Activated T-helper 1 cell treated with anti-CD3 and anti-CD28 coated beads, Interleukin-2, amount 50 U/mL, for 16 hours (primary cell): ENCODE measurements around the gene CDH24.
"Not testable (repeated sequence)": the region's sequence is repeated elsewhere in the genome, so short reads cannot be mapped to it uniquely, and the experiment has no call there.

Experiments
- DNase-seq, 2 donors: peaks; one replicate each; pipeline ENCODE4 v3.0.0-alpha.2; 2020; ENCODE audit warnings: low read depth in 1 of 2, low spot score in 1 of 2

CDH24 gene

DNA sequence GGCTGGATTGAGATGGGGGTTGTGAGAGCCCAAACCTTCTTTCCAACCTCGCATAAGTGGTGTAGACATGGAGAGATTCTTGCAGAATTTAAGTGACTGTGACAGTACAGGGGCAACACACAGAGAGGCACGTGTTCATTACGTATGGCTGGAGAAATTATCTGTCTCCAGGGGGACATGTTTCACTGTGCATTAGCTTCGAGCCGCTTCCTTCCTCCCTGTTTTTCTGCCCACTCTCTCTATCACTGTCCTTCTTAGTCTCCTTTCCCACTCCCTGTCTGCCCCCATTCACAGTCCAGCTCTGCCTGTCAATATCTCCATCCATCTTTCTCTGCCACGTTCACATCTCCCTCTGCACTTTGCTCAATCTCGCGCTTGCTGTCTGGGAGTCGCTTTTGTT lies 35.9 kb downstream of the CDH24 start:
- no peak for DNase-seq

DNA sequence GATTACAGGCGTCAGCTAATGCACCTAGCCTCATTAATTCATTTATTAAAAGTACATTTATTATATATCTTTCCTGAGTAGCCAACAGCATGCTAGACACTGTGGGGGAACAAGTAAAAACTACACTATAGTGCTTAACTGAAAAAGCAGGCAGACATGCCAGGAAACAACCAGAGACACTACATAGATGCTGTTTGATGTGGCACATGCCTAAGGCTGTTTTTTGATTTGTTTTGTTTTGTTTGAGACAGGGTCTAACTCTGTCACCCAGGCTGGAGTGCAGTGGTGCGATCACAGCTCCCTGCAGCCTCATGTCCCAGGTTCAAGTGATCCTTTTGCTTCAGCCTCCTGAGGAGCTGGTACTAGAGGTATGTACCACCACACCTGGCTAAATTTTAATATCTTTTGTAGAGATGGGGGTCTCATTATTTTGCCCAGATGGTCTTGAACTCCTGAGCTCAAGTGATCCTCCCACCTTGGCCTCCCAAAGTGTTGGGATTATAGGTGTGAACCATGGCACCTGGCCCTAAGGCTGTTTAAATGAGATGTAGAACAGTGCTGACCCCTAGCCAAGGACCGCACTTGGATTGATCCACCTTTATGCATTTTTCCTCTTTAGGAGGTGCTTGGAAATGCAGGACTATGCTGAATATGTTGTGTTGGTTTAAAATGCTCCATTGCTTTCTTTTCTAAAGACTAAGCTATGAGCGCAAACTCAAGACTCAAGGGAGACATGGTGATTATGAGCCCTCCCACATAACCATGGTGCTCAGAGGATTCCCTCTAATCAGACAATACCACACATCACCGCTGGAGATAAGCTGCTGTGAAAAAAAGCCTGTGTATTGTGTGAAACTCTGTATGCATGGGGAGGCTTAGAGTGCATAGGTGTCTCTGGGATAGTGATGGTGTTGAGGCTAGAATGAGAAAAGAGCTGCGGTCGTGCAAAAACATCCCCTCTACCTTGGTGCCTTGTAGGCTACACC lies 36.9 kb downstream of the CDH24 start:
- DNase-seq: no peak

DNA sequence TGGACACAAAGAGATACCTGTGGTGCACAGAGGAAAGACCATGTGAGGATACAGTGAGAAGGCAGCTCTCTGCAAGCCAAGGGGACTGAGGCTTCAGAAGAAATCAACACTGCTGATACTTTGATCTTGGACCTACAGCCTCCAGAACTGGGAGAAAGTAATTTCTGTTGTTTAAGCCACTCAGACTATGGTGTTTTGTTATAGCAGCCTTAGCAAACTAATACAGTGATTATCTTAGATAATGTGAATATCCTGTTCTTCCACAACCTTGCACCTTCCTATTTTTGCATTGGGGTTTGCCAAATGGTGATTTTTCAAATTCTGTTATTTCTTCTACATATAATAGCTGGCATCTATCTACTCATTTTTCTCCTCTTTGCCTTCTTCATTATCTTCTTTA lies 39.2 kb downstream of the CDH24 start:
- no peak for DNase-seq

DNA sequence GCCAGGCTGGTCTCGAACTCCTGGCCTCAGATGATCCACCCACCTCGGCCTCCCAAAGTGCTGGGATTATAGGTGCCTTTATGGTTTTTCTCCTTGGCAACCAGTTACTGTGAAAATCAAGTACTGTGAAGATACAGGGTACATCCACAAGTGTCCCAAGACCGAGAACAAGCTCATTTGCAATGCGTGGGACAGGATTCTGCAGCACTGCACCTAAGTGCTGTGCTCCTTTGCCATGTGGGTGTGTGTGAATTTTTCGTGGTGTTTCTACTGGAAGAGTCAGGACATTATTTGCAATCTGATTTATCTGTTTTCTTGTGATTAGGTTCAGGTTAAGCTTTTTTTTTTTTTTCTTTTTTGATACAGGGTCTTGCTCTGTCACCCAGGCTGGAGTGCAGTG lies 40.2 kb downstream of the CDH24 start:
- no peak for DNase-seq

DNA sequence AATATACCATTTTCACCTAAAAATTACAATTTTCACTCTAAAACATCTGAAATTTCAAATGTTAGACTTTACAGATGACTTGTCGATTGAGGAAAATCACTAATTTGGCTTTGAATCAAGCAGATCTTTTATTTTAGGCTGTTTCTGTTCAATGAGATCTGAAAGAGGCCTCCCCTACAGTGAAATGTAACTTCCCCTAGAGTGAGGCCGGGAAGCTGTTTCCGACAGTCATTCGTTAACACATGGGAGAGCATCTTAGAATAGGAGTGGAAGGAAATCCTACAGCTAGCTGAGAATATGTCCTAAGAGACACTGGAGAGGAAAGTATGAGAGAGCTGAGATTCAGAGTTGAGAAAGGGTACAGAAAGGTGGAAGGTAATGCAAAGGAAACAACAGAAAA lies 41.7 kb downstream of the CDH24 start:
- no peak for DNase-seq

DNA sequence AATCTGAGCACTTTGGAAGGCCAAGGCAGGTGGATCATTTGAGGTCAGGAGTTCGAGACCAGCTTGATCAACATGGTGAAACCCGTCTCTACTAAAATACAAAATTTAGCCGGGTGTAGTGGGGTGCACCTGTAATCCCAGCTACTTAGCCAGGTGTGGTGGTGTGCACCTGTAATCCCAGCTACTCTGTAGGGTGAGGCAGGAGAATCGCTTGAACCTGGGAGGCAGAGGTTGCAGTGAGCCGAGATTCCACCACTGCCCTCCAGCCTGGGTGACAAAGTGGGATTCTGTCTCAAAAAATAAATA lies 43.6 kb downstream of the CDH24 start:
- DNase-seq: not testable (repeated sequence)

DNA sequence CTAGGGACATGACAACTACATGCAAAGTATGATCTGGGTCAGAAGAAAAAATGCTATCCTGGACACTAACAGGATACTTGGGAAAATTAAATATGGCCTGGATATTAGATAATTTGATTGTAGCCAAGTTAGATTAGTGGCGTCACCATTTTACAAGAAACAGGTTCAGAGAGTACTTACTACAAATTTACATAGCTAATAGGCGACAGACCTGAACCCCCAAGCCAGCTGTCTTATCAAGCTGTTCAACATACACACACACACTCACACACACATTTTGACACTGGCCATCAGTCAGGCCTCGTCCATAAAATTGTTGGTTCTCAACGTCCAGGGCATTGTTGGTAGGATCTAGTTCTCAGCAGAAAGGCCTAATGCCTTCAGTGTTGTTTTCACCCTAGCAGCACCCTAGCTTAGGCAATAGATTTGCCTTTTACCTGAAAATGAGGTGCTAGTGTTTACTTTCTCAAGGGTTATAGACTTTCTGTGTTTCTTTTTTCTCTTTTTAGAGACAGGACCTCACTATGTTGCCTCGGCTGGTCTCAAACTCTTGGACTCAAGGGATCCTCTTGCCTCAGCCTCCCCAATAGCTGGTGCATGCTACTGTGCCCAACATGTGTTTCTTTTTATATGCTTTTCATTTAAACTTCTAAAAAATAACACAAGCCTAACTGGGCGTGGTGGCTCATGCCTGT lies 44.1 kb downstream of the CDH24 start:
- no peak for DNase-seq

DNA sequence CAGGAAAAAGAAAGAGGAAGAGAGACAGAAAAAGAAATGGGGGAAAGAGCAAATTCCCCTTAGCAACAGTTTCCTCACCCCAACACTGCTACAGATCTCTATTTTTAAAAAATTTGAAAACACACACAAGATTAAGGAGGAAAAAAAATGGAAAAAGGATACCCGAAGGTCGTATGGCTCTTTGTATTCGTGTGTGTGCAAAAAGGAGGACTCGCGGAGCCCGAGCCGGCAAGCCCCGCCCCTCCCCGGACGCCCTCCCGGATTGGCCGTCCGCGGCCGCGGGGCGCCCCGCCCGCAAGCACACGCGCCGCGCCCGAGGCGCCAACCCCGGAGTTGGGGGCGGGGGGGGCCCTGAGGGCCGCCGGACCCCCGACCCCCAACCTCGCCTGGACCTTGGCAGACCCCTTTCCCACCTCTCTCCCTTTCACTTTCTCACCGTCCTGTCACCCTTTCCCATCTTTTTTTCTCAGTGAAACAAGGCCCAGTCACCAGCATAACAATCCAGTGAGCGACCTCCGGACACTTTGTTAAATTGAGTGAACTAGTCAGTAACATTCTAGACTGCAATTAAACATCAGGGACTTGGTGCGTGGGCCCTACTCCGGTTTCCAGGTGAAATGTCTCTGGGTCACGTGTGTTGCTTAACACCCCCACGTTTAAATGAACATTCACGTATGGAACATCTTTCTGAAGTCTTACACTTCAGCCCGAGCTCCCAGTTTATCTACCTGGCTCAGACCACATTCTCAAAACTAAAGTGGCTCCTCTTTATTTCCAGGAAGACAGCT lies 47.2 kb downstream of the CDH24 start, which contains the start of gene C14orf93:
C14orf93 (minus strand) TSS at position 205 of the 788 bp plus-strand sequence. CDS start 11,120 bp downstream, outside the sequence.
- DNase-seq: peak; percentile 49 to 70

DNA sequence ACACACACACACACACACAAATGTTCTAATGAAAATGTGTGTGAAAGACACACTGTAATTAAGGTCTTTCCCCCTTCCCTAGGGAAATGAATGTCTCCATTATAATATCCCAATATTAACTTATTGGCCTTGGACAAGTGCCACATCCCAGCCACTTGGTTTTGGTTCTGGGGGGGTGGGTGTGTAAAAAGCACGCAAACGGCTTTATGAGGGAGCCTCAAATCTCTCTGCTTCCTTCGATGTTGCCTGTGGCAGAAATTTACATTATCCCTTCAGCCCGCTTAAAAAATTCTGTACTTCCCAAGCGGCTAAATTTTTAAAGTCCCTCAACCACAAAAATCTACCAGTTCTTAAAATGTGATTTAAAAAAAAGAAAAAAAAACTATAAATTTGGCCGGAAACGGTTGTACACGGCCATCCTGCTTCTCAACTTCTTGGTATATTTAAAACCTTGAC lies 47.8 kb downstream of the CDH24 start:
- no peak for DNase-seq

DNA sequence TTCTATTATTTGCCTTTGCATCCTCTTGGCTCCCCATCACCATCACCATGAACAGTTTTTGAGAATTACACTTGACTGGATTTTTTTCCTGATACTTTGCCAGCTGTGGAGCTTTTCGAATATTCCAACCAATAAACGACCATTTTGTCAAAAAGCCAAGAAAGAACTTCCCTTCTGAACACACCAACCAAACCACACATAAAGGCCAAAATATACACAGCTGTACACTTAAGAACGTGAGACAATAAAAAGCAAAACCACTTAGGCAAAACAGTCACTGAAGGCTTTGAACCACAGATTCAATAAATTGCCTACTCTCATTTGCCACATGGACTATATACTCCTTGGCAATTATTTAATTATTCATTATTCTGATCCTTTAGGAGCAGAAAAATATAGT lies 48.5 kb downstream of the CDH24 start:
- DNase-seq: no peak

DNA sequence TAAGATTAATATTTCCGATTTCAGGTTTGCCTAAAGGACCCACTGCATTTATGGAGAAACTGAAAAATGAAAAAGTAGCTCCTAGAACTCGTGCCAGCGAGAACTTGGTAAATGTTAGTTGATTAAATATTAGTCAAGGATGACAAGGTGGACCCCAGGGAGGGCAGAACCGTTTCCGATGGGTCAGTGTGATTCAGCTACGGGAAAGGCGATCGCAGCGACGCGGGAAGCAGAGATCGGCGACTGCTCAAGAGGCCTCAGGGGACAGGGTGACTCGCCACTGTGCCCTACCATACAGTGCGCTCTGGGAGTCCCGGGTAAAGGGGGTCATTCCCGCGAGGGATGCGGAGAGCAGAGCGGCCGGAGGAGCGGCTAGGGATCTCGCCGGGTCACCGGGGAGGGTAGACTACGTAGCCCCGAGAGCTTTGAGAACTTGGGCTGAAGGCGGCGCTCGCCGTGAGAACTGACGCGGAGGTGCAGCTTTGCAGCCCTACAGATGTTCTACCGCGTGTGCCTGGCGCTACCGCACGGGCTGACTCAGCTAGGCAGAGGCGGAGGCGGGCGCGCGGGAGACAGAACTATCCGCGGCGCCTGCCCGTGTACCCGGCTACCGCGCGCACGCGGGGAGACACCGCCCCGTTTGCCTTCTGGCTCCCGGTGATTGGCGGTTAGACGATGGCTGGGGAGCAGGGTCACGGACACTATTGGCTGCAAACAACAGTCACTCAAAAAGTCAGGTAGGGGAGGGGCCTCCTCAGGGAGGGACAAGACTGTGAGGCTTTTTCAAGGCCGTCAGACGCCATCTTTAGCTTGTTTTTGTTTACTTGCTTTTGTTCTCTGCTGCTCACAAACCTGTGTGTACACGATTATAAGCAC lies 50.5 kb downstream of the CDH24 start:
- peak; percentile 88 to 95 for DNase-seq

DNA sequence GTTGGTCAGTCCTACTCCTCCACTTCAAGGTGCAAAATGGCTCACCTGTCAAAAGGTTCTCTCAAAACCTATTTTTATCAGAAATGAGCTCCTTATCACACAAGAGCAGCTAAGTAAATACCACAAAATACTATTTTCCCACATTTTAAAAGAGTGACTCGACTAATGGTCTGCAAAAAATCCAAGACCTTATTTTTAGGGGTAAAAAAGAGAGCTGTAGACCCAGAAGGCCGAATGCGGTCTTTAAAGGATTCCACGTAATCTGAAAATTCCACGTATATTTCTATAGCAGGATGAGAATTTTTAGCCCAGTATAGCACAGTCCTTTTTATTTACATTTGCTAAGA lies 51.2 kb downstream of the CDH24 start:
- DNase-seq: no peak

DNA sequence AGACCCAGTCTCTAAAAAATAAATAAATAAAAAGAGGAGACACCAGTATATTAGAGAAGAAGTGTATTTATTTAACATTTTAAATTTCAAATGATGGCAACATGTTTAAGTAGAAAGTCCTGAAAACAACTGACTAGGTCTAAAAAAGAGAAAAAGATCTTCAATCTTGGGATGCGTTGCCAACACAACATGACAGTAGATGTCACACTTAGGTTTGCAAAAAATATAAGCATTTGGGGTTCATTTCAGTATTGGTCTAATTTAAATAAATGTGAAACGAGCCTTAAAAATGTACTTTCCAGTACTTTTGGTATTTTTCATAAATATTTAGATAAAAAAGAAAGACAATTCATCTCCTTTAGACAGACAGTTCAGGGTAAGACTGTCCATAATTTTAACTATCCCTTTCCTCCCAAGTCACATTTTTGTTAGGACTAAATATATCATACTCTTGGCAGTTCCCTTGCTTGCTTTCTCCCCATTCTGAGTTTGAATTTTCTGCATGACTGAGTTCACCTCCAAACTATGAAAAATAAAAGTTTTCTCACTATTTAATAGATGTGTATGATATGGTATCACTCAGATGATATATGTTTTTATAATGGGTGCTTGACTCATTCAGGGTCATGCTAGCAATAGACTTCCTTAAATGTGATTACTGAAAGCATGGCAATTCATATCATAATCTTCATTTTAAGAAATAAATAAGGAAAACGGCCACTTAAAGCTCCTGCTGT lies 51.7 kb downstream of the CDH24 start:
- no peak for DNase-seq

DNA sequence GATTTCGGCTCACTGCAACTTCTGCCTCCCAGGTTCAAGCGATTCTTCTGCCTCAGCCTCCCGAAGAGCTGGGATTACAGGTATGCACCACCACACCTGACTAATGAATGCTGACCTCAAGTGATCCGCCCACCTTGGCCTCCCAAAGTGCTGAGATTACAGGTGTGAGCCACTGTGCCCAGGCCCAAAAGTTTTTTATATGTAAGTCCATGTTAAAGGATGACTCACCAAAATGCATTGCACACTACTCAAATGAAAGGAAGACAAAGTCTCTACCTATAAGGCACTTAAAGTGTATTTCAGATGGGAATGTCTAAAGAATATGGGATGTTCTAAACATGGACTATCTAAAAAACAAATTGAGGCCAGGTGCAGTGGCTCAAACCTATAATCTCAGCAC lies 53.0 kb downstream of the CDH24 start:
- not testable (repeated sequence) for DNase-seq

DNA sequence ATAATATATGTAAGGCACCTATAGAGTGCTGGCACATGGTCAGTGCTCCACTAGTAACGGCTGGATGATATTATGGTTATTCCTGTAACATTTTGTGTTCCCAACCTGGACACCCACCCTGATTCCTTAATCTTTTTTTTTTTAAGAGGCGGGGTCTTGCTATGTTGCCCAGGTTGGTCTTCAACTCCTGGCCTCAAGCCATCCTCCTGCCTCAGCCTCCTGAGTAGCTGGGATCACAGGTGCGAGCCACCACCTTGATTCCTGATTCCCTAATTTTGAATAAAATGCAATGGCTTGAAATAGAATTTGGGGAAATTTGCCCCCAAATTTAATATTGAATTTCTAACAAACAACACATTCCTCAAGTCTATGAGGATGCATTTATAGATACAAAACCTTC lies 54.7 kb downstream of the CDH24 start:
- DNase-seq: no peak

DNA sequence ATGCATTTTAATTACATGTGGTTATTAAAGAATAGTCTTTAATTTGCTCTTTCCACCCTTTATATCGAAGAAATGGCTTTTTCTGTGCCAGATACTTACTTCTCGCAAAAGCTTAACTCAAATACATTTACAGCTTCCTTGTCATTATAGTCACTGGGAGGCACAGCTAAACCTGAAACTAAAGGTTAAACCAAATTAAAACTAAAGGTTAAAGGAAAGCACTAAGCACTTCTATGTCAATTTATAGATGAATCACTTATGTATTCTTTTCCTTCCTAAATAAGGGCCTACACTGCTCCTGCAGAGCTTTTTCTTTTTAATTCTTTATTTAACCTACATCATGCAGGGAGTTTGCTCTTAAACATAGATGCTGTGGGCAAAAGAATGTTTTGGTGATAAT lies 56.5 kb downstream of the CDH24 start:
- DNase-seq: no peak

DNA sequence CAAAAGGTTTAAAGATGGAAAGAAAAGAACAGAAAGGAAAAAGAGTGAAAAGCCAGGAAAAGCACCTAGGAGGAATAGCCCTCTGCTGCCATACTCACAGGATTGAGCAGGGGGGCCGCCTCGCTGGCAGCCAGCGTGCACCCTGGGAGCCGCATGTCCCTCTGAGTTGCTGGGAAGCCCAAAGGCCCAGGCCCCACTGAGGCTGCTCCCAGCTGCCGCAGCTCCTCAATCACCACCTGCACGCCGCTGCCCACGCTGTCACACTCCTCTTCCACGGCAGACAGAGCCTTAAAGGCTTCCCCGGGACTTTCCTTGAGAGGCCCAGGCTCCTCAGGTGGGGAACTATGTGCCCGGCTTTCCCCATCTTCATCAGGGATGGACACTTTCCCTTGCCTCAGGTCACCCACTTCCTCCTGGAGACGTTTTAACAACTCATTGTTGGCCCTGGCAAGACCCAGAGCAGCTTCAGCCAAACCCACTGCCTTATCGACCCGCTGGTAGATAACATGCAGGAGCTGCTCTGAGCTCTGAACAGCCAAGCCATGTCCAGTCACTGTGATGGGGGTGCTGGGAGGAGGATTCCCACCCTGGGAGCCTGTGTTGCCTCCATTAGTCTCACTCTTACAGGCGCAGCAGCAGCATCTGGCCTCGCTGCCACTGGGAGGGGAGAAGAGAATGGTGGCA lies 58.8 kb downstream of the CDH24 start:
- DNase-seq: no peak

DNA sequence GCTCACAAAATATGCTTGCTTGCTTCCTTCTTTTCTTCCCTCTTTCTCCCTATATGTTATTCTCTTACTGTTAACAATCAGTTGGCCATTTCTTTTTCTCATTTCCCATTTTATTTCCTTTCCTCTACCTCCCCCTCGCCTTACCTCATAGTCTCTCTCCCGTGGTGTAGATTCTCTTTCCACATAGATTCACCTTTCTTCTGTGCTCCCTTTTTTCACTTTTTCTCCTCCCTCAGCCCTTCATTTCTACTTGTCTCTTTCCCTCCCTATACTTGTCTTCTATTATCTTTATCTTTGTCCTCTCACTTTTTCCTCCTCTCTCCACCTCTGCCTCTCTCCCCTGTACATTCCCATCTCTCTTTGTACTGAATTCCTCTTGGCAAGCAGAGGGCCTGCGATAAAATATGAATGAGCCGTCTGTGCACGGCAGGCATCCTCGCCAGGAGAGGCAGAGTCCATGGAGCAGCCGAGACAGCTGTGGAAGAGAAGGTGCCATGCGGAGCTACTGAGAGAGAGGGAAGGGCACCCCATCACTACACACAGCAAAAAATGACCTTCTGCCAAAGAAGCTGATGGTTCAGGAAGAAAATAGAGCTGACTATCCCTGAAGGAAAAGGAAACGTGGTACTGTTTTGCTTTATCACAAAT lies 59.5 kb downstream of the CDH24 start:
- DNase-seq: no peak
